Stimulated activated naive CD4-positive, alpha-beta T cell (primary cell): ENCODE data around the gene DACT3.

ENCODE experiments used
- DNase-seq, 6 experiments: peaks; one replicate each; lab custom pipeline; 2025; lab: John Stamatoyannopoulos, UW

DACT3 gene

GRCh38 chr19:46598372-46598917 lies 62.5 kb downstream of the DACT3 start:
- no peak for DNase-seq
